B cell (primary cell): ENCODE results near the gene TNIK.

Experiments
- EZH2 ChIP-seq: IDR thresholded peaks from 2 replicates; pipeline ENCODE4 v1.6.1; 2012; ENCODE audit warnings: borderline replicate concordance, low read depth, mild to moderate bottlenecking, moderate library complexity, low read length; ENCODE audit not compliant: insufficient read depth, poor library complexity, severe bottlenecking
- TF ChIP-seq, protein P1 (sequence below): fragments of 200-600 bp; IDR thresholded peaks from one replicate; pipeline ENCODE4 v1.8.0; 2022; ENCODE audit warnings: antibody characterized with exemption, mild to moderate bottlenecking

DNA sequence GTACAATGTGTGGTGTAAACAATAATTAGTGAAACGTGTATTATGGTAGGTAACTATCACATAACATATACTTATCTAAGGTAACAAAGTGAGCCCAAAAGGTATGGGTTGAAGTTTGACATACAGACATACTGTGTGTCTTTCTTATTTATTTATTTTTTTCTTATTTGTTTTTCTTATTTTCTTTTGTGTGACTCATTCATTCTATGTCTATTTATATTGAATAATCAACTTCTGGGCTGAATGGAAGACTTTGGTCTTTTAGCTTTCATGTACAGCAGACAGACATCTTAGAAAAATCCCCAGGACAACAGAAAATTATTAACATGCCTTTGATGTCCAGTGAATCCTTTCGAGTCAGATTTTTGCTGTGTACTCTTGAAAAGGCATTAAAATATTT, 233.4 kb downstream of the TNIK start:
- TF ChIP-seq, protein P1, sequence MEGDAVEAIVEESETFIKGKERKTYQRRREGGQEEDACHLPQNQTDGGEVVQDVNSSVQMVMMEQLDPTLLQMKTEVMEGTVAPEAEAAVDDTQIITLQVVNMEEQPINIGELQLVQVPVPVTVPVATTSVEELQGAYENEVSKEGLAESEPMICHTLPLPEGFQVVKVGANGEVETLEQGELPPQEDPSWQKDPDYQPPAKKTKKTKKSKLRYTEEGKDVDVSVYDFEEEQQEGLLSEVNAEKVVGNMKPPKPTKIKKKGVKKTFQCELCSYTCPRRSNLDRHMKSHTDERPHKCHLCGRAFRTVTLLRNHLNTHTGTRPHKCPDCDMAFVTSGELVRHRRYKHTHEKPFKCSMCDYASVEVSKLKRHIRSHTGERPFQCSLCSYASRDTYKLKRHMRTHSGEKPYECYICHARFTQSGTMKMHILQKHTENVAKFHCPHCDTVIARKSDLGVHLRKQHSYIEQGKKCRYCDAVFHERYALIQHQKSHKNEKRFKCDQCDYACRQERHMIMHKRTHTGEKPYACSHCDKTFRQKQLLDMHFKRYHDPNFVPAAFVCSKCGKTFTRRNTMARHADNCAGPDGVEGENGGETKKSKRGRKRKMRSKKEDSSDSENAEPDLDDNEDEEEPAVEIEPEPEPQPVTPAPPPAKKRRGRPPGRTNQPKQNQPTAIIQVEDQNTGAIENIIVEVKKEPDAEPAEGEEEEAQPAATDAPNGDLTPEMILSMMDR = no peak
- no peak for TF ChIP-seq EZH2
